HepG2 (cell line): ENCODE measurements around the gene ST3GAL2. TPM values are rescaled to one million over a fixed set of nuclear protein-coding genes. Genes with fewer than 3 reads are reported as not detected.

Experiments
- ATAD3A ChIP-seq: sonication (generic); formaldehyde crosslinking; IDR thresholded peaks from 2 replicates; pipeline ENCODE4 v1.4.0; 2020; ENCODE audit warnings: missing genetic modification reagents
- FOSL2 ChIP-seq: sonication (generic); formaldehyde crosslinking; IDR thresholded peaks from 2 replicates; pipeline ENCODE4 v1.4.0; 2020; ENCODE audit warnings: missing genetic modification reagents
- FOXA1 ChIP-seq, 2 experiments: fragments of 450-650 bp in 1 of 2; sonication (generic) in 1 of 2; formaldehyde crosslinking in 1 of 2; IDR thresholded peaks; 2 replicates each; pipeline versions ENCODE4 v1.4.0 to v1.6.1; 2016 to 2020; ENCODE audit warnings: missing genetic modification reagents in 1 of 2
- FOXJ3 ChIP-seq: sonication (generic); formaldehyde crosslinking; IDR thresholded peaks from 2 replicates; pipeline ENCODE4 v1.4.0; 2020; ENCODE audit warnings: missing genetic modification reagents, mild to moderate bottlenecking, borderline replicate concordance
- GABPB1 ChIP-seq: IDR thresholded peaks from 2 replicates; pipeline ENCODE4 v1.6.1; 2016; ENCODE audit warnings: mild to moderate bottlenecking, missing genetic modification reagents, moderate library complexity, missing compliant biosample characterization
- HOXA5 ChIP-seq: sonication (generic); formaldehyde crosslinking; IDR thresholded peaks from 2 replicates; pipeline ENCODE4 v1.4.0; 2020; ENCODE audit warnings: missing genetic modification reagents
- JDP2 ChIP-seq: sonication (generic); formaldehyde crosslinking; IDR thresholded peaks from 2 replicates; pipeline ENCODE4 v1.8.1; 2022; ENCODE audit warnings: missing genetic modification reagents, borderline replicate concordance
- MATR3 ChIP-seq: sonication (generic); formaldehyde crosslinking; IDR thresholded peaks from 2 replicates; pipeline ENCODE4 v1.4.0; 2020; ENCODE audit warnings: missing genetic modification reagents
- MIER2 ChIP-seq: IDR thresholded peaks from 2 replicates; pipeline ENCODE4 v1.6.1; 2016; ENCODE audit warnings: missing biosample characterization, missing genetic modification reagents
- PAWR ChIP-seq: sonication (generic); formaldehyde crosslinking; IDR thresholded peaks from 2 replicates; pipeline ENCODE4 v1.4.0; 2020; ENCODE audit warnings: missing genetic modification reagents, mild to moderate bottlenecking, borderline replicate concordance
- RELA ChIP-seq: sonication (generic); formaldehyde crosslinking; IDR thresholded peaks from 2 replicates; pipeline ENCODE4 v1.4.0; 2020; ENCODE audit warnings: missing genetic modification reagents
- RNF2 ChIP-seq: fragments of 450-650 bp; conservative IDR thresholded peaks from 2 replicates; pipeline ENCODE4 v1.6.1; 2016; ENCODE audit warnings: low read depth
- SMYD3 ChIP-seq: sonication (generic); formaldehyde crosslinking; IDR thresholded peaks from 2 replicates; pipeline ENCODE4 v1.8.1; 2023; ENCODE audit warnings: mild to moderate bottlenecking, missing genetic modification reagents
- TBX3 ChIP-seq: fragments of 450-650 bp; IDR thresholded peaks from 2 replicates; pipeline ENCODE4 v1.6.1; 2017; ENCODE audit warnings: antibody characterized with exemption, mild to moderate bottlenecking, inconsistent platforms, borderline replicate concordance
- TRIM24 ChIP-seq: sonication (generic); formaldehyde crosslinking; IDR thresholded peaks from 2 replicates; pipeline ENCODE4 v1.8.0; 2022; ENCODE audit warnings: mild to moderate bottlenecking, missing genetic modification reagents
- ZNF138 ChIP-seq: sonication (generic); formaldehyde crosslinking; IDR thresholded peaks from 2 replicates; pipeline ENCODE4 v1.5.0; 2020; ENCODE audit warnings: mild to moderate bottlenecking, low read depth, missing genetic modification reagents
- ZNF441 ChIP-seq: sonication (generic); formaldehyde crosslinking; IDR thresholded peaks from 2 replicates; pipeline ENCODE4 v1.7.0; 2021; ENCODE audit warnings: missing genetic modification reagents, borderline replicate concordance
- ZNF468 ChIP-seq: sonication (generic); formaldehyde crosslinking; IDR thresholded peaks from 2 replicates; pipeline ENCODE4 v1.8.0; 2022; ENCODE audit warnings: mild to moderate bottlenecking, moderate library complexity, missing genetic modification reagents
- ZNF547 ChIP-seq: sonication (generic); formaldehyde crosslinking; IDR thresholded peaks from 2 replicates; pipeline ENCODE4 v1.5.1; 2020; ENCODE audit warnings: mild to moderate bottlenecking, missing genetic modification reagents
- ZNF558 ChIP-seq: sonication (generic); formaldehyde crosslinking; IDR thresholded peaks from 2 replicates; pipeline ENCODE4 v1.9.0; 2022; ENCODE audit warnings: mild to moderate bottlenecking, missing genetic modification reagents, borderline replicate concordance
- ZNF616 ChIP-seq: sonication (generic); formaldehyde crosslinking; IDR thresholded peaks from 2 replicates; pipeline ENCODE4 v1.5.0; 2020; ENCODE audit warnings: low read depth, mild to moderate bottlenecking, missing genetic modification reagents
- ZNF816 ChIP-seq: sonication (generic); formaldehyde crosslinking; IDR thresholded peaks from 2 replicates; pipeline ENCODE4 v1.8.0; 2022; ENCODE audit warnings: missing genetic modification reagents, mild to moderate bottlenecking, borderline replicate concordance
- polyA plus RNA-seq, 8 experiments: library from polyadenylated mRNA; depleted of rRNA in 3 of 8; stranded (reverse) in 7 of 8; unstranded in 1 of 8; fragments of >200 nt; fragmentation: Illumina TruSeq in 4 of 8; extraction: Trizol in 4 of 8; gene quantifications; 2 replicates each; pipeline versions ENCODE4 v1.2.1 to v1.2.3, GENCODE V29; 2011 to 2016; ENCODE audit warnings: low read depth in 4 of 8, missing spikeins in 1 of 8, mixed read lengths in 1 of 8; ENCODE audit not compliant: insufficient read depth in 1 of 8
- total RNA-seq, 5 experiments: library from RNA; depleted of rRNA; stranded (reverse); fragments of >200 nt; fragmentation: Illumina TruSeq; extraction: Trizol; gene quantifications; 2 replicates each; pipeline ENCODE4 v1.2.3, GENCODE V29; 2016; ENCODE audit warnings: low read depth in 1 of 5
- TF ChIP-seq, protein P1 (sequence below): sonication (generic); formaldehyde crosslinking; IDR thresholded peaks from 2 replicates; pipeline ENCODE4 v1.8.0; 2023; ENCODE audit warnings: mild to moderate bottlenecking, missing genetic modification reagents
- TF ChIP-seq, protein P2 (sequence below): sonication (generic); formaldehyde crosslinking; IDR thresholded peaks from 2 replicates; pipeline ENCODE4 v1.4.0; 2020; ENCODE audit warnings: missing genetic modification reagents
- TF ChIP-seq, protein P3 (sequence below): sonication (generic); formaldehyde crosslinking; IDR thresholded peaks from 2 replicates; pipeline ENCODE4 v1.5.1; 2020; ENCODE audit warnings: mild to moderate bottlenecking, missing genetic modification reagents, borderline replicate concordance

The ST3GAL2 gene
- total and polyA plus RNA-seq, 2 of the 13 experiments (the other 11 are each of a cell fraction or from before 2014, with no cell fraction given): 16.3 to 24.9 TPM

DNA sequence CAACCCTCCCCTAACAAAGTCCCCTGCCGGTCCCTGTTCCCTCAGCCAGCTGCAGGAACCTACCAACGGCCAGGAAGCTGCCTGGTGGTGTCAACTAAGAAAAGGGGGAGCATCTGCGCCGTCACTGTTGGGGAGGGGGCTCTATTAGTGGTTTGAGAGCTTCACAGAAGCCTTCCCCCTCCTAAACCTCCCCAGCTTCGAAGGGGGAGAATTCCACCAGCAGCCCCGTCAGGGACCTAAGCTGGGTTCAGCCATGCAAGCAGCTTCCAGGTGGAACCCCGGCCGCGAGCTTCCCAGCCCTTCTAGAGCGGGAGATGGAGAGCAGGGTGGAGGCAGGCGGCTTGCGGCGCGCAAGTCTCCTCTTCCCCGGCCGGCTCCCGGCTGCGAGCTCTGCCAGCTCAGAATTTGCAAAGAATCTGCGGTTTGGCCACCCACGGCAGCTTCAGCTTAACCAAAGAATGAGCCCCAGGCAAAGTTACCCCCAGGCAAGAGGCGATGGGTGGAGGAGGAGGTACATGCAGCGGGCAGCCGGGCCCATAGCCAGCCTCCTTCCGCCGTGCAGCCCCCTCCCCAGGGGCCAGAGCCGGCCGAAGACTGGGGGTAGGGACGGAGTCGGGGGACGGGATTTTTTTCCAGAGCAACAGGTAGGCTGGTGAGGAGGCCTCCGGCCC lies 58.5 kb downstream of the ST3GAL2 start (continued):
- TF ChIP-seq RNF2 (no peak), GABPB1 (CRISPR knock-in tag) (no peak), PAWR (CRISPR knock-in tag) (no peak; the same call in 1 of the 2 replicates), RELA (CRISPR knock-in tag) (no peak), TBX3 (no peak), FOSL2 (CRISPR knock-in tag) (no peak; the same call in 1 of the 2 replicates), JDP2 (no peak), TRIM24 (CRISPR knock-in tag) (no peak), FOXA1 (IDR thresholded peaks at IDR 0.05) (no peak), FOXA1 (CRISPR knock-in tag; IDR thresholded peaks at IDR 0.05) (no peak), ATAD3A (CRISPR knock-in tag) (no peak), ZNF547 (CRISPR knock-in tag) (0 out of 2 replicates have a peak, but pooled peaks have one; percentile 10), MATR3 (CRISPR knock-in tag) (no peak), HOXA5 (CRISPR knock-in tag) (0 out of 2 replicates have a peak, but pooled peaks have one; percentile 16), ZNF138 (CRISPR knock-in tag) (no peak), ZNF468 (CRISPR knock-in tag) (no peak; the same call in 1 of the 2 replicates), ZNF816 (CRISPR knock-in tag) (no peak; the same call in 1 of the 2 replicates), ZNF558 (peak; percentile 9; the same call in 1 of the 2 replicates), MIER2 (CRISPR knock-in tag) (no peak), ZNF441 (CRISPR knock-in tag) (no peak), FOXJ3 (CRISPR knock-in tag) (no peak), SMYD3 (no peak), ZNF616 (no peak)
- TF ChIP-seq, protein P1, sequence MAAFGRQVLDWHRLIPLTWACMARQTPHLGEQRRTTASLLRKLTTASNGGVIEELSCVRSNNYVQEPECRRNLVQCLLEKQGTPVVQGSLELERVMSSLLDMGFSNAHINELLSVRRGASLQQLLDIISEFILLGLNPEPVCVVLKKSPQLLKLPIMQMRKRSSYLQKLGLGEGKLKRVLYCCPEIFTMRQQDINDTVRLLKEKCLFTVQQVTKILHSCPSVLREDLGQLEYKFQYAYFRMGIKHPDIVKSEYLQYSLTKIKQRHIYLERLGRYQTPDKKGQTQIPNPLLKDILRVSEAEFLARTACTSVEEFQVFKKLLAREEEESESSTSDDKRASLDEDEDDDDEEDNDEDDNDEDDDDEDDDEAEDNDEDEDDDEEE: 0 out of 2 replicates have a peak, but pooled peaks have one; percentile 24
- TF ChIP-seq, protein P2, sequence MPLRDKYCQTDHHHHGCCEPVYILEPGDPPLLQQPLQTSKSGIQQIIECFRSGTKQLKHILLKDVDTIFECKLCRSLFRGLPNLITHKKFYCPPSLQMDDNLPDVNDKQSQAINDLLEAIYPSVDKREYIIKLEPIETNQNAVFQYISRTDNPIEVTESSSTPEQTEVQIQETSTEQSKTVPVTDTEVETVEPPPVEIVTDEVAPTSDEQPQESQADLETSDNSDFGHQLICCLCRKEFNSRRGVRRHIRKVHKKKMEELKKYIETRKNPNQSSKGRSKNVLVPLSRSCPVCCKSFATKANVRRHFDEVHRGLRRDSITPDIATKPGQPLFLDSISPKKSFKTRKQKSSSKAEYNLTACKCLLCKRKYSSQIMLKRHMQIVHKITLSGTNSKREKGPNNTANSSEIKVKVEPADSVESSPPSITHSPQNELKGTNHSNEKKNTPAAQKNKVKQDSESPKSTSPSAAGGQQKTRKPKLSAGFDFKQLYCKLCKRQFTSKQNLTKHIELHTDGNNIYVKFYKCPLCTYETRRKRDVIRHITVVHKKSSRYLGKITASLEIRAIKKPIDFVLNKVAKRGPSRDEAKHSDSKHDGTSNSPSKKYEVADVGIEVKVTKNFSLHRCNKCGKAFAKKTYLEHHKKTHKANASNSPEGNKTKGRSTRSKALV (CRISPR knock-in tag): no peak
- TF ChIP-seq, protein P3, sequence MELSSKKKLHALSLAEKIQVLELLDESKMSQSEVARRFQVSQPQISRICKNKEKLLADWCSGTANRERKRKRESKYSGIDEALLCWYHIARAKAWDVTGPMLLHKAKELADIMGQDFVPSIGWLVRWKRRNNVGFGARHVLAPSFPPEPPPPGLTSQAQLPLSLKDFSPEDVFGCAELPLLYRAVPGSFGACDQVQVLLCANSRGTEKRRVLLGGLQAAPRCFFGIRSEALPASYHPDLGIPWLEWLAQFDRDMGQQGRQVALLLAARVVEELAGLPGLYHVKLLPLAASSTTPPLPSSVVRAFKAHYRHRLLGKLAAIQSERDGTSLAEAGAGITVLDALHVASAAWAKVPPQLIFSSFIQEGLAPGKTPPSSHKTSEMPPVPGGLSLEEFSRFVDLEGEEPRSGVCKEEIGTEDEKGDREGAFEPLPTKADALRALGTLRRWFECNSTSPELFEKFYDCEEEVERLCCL (CRISPR knock-in tag): no peak
